Mesenchymal stem cell (in vitro differentiated cells and primary cell): ENCODE data around the gene RGS12.

Source experiments
- DNase-seq: peaks from one replicate; pipeline ENCODE4 v3.0.0-alpha.2; 2013
- H2AFZ ChIP-seq: one replicate; pipeline ENCODE4 v1.6.1; 2013; ENCODE audit warnings: low read depth, mild to moderate bottlenecking, control low read depth, inconsistent platforms, low read length, moderate library complexity
- H2AK5ac ChIP-seq: 2 replicates; pipeline ENCODE4 v1.6.1; 2013; ENCODE audit warnings: low read length, moderate library complexity, mild to moderate bottlenecking, inconsistent platforms; ENCODE audit not compliant: severe bottlenecking
- H2BK120ac ChIP-seq: one replicate; pipeline ENCODE4 v1.6.1; 2013; ENCODE audit warnings: low read depth, mild to moderate bottlenecking, inconsistent platforms, low read length, moderate library complexity
- H2BK12ac ChIP-seq, 2 experiments: one replicate each; pipeline ENCODE4 v1.6.1; 2013; ENCODE audit warnings: inconsistent platforms in 2 of 2, low read length in 2 of 2, mild to moderate bottlenecking in 2 of 2, moderate library complexity in 2 of 2, control low read depth in 1 of 2
- H2BK15ac ChIP-seq: one replicate; pipeline ENCODE4 v1.6.1; 2013; ENCODE audit warnings: mild to moderate bottlenecking, low read depth, inconsistent platforms; ENCODE audit not compliant: poor library complexity, severe bottlenecking
- H2BK5ac ChIP-seq: 2 replicates; pipeline ENCODE4 v1.6.1; 2013; ENCODE audit warnings: low read depth, mild to moderate bottlenecking, low read length, control low read depth, inconsistent platforms; ENCODE audit not compliant: poor library complexity, severe bottlenecking
- H3K14ac ChIP-seq, 2 experiments: one replicate each; pipeline ENCODE4 v1.6.1; 2013; ENCODE audit warnings: inconsistent platforms in 2 of 2, low read length in 2 of 2, control low read depth in 1 of 2, mild to moderate bottlenecking in 1 of 2, moderate library complexity in 1 of 2
- H3K18ac ChIP-seq, 2 experiments: one replicate each; pipeline ENCODE4 v1.6.1; 2013; ENCODE audit warnings: inconsistent platforms in 2 of 2, low read length in 2 of 2, control low read depth in 1 of 2, low read depth in 1 of 2, mild to moderate bottlenecking in 1 of 2
- H3K23ac ChIP-seq, 2 experiments: one replicate each; pipeline ENCODE4 v1.6.1; 2013; ENCODE audit warnings: inconsistent platforms in 2 of 2, low read length in 2 of 2, mild to moderate bottlenecking in 2 of 2, moderate library complexity in 2 of 2, control low read depth in 1 of 2
- H3K27ac ChIP-seq: 2 replicates; pipeline ENCODE4 v1.5.1; 2013; ENCODE audit warnings: mild to moderate bottlenecking, moderate library complexity, low read length, control low read depth, inconsistent platforms; ENCODE audit not compliant: poor library complexity, severe bottlenecking
- H3K27me3 ChIP-seq, 2 experiments: 2 replicates each; pipeline versions ENCODE4 v1.6.1 to v1.7.0; 2013; ENCODE audit warnings: low read length in 2 of 2, mild to moderate bottlenecking in 2 of 2, moderate library complexity in 2 of 2, control low read depth in 1 of 2, inconsistent platforms in 1 of 2; ENCODE audit not compliant: control insufficient read depth in 1 of 2, insufficient read depth in 1 of 2
- H3K36me3 ChIP-seq, 2 experiments: 2 replicates each; pipeline versions ENCODE4 v1.6.1 to v1.7.0; 2013; ENCODE audit warnings: low read length in 2 of 2, control low read depth in 1 of 2, inconsistent platforms in 1 of 2, low read depth in 1 of 2, mild to moderate bottlenecking in 1 of 2; ENCODE audit not compliant: insufficient read depth in 2 of 2, control insufficient read depth in 1 of 2
- H3K4ac ChIP-seq, 2 experiments: one replicate each; pipeline ENCODE4 v1.6.1; 2013; ENCODE audit warnings: inconsistent platforms in 2 of 2, low read length in 2 of 2, mild to moderate bottlenecking in 2 of 2, moderate library complexity in 2 of 2, control low read depth in 1 of 2, low read depth in 1 of 2
- H3K4me1 ChIP-seq: 2 replicates; pipeline ENCODE4 v1.6.1; 2013; ENCODE audit warnings: low read depth, low read length, control low read depth; ENCODE audit not compliant: control insufficient read depth, insufficient read depth
- H3K4me2 ChIP-seq: 2 replicates; pipeline ENCODE4 v1.6.1; 2013; ENCODE audit warnings: low read length, mild to moderate bottlenecking, inconsistent platforms; ENCODE audit not compliant: poor library complexity, severe bottlenecking
- H3K4me3 ChIP-seq, 2 experiments: 2 replicates each; pipeline versions ENCODE4 v1.5.1 to v1.7.0; 2013; ENCODE audit warnings: low read length in 2 of 2, mild to moderate bottlenecking in 2 of 2, control low read depth in 1 of 2, low read depth in 1 of 2; ENCODE audit not compliant: insufficient read depth in 1 of 2
- H3K79me1 ChIP-seq: replicated peaks from 2 replicates; pipeline ENCODE4 v1.6.1; 2013; ENCODE audit warnings: mild to moderate bottlenecking, control low read depth, low read length, inconsistent platforms; ENCODE audit not compliant: poor library complexity, severe bottlenecking
- H3K9ac ChIP-seq: 2 replicates; pipeline ENCODE4 v1.7.0; 2013; ENCODE audit warnings: mild to moderate bottlenecking, low read length, moderate library complexity
- H3K9me3 ChIP-seq: 2 replicates; pipeline ENCODE4 v1.7.0; 2013; ENCODE audit warnings: mild to moderate bottlenecking, low read length; ENCODE audit not compliant: control insufficient read depth
- H4K8ac ChIP-seq: one replicate; pipeline ENCODE4 v1.6.1; 2013; ENCODE audit warnings: inconsistent platforms, mild to moderate bottlenecking, low read length, moderate library complexity
- H4K91ac ChIP-seq: one replicate; pipeline ENCODE4 v1.6.1; 2013; ENCODE audit warnings: mild to moderate bottlenecking, low read length, inconsistent platforms
- WGBS: methylation state at CpG from one replicate; pipeline ENCODE4 v1.1.7; 2013; ENCODE audit warnings: mixed read lengths; 5-methylcytosine and 5-hydroxymethylcytosine counted together

Gene RGS12

DNA sequence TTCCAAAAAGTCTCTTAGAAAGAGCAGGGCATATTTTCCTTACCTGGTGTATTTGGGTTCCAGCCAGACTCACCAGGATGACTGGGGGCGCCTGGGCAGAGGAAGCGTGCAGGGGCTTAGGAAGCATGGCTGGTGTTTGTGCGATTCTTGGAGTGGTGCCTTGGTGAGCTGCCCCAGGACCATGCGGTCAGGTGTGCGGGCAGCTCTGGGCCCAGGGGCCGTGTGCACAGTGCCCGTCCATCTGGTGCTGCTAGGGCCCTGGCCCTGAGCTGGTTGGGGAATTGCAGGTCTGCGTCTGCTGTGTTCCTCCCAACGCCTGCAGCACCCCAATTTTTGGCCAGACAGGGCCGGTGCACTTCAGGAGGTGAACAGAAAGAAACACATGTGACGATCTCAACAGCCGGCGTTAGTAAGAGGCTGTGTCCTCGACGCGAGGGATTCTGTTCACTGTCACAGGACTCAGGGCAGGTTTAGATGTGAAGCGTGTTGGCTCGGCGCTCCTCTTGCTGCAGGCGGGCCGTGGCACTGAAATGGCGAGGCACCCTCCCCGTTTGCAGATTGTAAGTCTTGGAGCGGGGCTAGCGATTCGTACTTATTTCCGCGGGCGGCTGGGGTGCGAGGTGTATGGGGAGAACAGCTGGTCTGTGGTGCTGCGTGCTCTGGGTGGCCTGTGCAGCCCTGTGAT, 15.2 kb downstream of the RGS12 start:
- no peak overlapping the region for H3K14ac ChIP-seq
- no peak overlapping the region for H2AK5ac ChIP-seq
- H2BK12ac ChIP-seq = no peak overlapping the region
- DNase-seq = no peak
- H4K91ac ChIP-seq = no peak overlapping the region
- H3K23ac ChIP-seq = no peak overlapping the region
- no peaks in the 10 kb centered on the region for H3K9me3 ChIP-seq
- H3K27ac ChIP-seq = no peak overlapping the region
- no peak overlapping the region for H2AFZ ChIP-seq
- H3K4me2 ChIP-seq = no peak overlapping the region
- WGBS = 95% methylated on average over 31 of the region's 31 CpGs
- H2BK120ac ChIP-seq = no peak overlapping the region
- peaks cover 53% of the 10 kb centered on the region for H3K79me1 ChIP-seq
- H3K4me1 ChIP-seq = peaks cover 32% of the 10 kb centered on the region
- H3K9ac ChIP-seq = no peak overlapping the region
- no peak overlapping the region for H4K8ac ChIP-seq
- H3K4ac ChIP-seq = no peak overlapping the region
- H3K27me3 ChIP-seq = no peaks in the 10 kb centered on the region
- no peak overlapping the region for H2BK5ac ChIP-seq
- no peak overlapping the region for H2BK15ac ChIP-seq
- no peak overlapping the region for H3K18ac ChIP-seq
- H3K36me3 ChIP-seq = peaks cover 0 to 15% of the 10 kb centered on the region in 2 experiments
- H3K4me3 ChIP-seq = no peak overlapping the region

GRCh38 chr4:3308691-3309090, 15.9 kb downstream of the RGS12 start:
- Histone ChIP-seq H2BK120ac (no peak overlapping the region), H2AFZ (no peak overlapping the region), H3K79me1 (peaks cover 57% of the 10 kb centered on the region), H3K4me1 (peaks cover 30% of the 10 kb centered on the region), H2BK12ac (no peak overlapping the region), H3K4me2 (no peak overlapping the region), H3K14ac (no peak overlapping the region), H3K4me3 (no peak overlapping the region), H2BK15ac (no peak overlapping the region), H2BK5ac (no peak overlapping the region), H3K4ac (no peak overlapping the region), H2AK5ac (no peak overlapping the region), H4K8ac (no peak overlapping the region), H3K27ac (no peak overlapping the region), H3K9me3 (no peaks in the 10 kb centered on the region), H3K23ac (no peak overlapping the region), H4K91ac (no peak overlapping the region), H3K27me3 (no peaks in the 10 kb centered on the region), H3K36me3 (peaks cover 0 to 20% of the 10 kb centered on the region in 2 experiments), H3K18ac (no peak overlapping the region), H3K9ac (no peak overlapping the region)
- no peak for DNase-seq
- WGBS = 87% methylated on average over 12 of the region's 14 CpGs

DNA sequence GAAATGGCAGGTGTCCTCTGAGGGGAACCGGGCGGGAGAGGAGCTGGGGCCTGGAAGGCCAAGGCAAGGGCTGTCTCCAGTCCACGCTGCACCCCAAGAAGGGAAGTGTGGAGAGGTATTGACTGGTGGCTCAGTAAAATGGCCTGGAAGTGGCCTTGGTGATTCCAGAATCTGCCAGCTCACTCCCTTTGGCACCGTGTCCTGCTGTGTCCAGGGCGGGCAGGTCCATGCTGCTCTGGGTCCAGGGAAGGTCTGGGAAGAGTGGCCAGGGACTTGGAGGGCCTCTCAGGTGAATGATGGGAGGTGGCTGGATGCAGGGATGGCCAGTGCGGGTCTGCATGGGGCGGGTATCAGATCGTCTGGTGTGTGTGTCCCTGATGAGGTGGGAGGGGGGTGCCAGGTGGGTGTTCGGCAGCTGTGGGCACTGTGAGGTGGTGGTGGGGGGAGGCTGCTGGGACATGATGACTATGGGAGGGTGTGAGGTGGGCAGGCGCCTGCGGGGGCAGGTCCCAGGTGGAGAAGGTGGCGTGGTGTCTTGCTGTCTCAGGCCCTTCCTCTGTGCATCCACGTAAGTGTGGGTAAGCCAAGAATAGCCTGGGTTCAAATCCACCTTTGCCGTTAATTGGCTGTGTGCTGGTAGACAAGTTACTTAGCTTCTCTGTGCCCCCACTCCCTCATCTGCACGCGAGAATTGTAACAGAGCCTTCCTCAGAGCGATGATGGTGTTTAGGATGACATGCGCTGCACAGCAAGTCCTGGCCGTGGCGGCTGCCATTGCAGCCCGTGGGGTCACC, 17.7 kb downstream of the RGS12 start:
- H2BK15ac ChIP-seq = no peak overlapping the region
- no peak overlapping the region for H3K14ac ChIP-seq
- no peak overlapping the region for H2AFZ ChIP-seq
- no peak overlapping the region for H3K9ac ChIP-seq
- H3K4me1 ChIP-seq = peaks cover 21% of the 10 kb centered on the region
- peaks cover 58% of the 10 kb centered on the region for H3K79me1 ChIP-seq
- H3K27ac ChIP-seq = no peak overlapping the region
- no peak overlapping the region for H2BK5ac ChIP-seq
- H4K8ac ChIP-seq = no peak overlapping the region
- H4K91ac ChIP-seq = no peak overlapping the region
- H3K36me3 ChIP-seq = peaks cover 0 to 28% of the 10 kb centered on the region in 2 experiments
- H3K27me3 ChIP-seq = no peaks in the 10 kb centered on the region
- H3K23ac ChIP-seq = peak overlapping the region in 1 of 2 experiments; percentile 34
- no peak overlapping the region for H3K4me2 ChIP-seq
- H3K4me3 ChIP-seq = no peak overlapping the region
- H3K18ac ChIP-seq = no peak overlapping the region
- no peak overlapping the region for H2BK120ac ChIP-seq
- no peaks in the 10 kb centered on the region for H3K9me3 ChIP-seq
- H2BK12ac ChIP-seq = no peak overlapping the region
- WGBS = 97% methylated on average over 21 of the region's 21 CpGs
- no peak for DNase-seq
- H3K4ac ChIP-seq = no peak overlapping the region
- H2AK5ac ChIP-seq = no peak overlapping the region

DNA sequence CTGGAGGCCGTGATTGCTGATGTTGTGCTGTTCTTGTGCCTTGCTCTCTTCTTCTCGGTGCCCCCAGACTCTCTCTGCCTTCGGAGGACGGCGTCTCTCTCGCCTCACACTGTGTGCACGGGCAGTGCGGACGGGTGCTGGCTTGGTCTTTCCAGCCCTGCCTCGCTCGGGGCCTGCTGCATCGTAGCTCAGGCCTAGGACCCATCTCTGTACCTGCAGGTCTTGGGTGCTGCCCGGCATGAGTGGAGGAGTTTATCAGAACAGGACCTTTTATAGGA, 18.2 kb downstream of the RGS12 start:
- H2AFZ ChIP-seq = no peak overlapping the region
- H3K9me3 ChIP-seq = no peaks in the 10 kb centered on the region
- H3K79me1 ChIP-seq = peaks cover 59% of the 10 kb centered on the region
- H3K18ac ChIP-seq = no peak overlapping the region
- H4K8ac ChIP-seq = no peak overlapping the region
- no peak overlapping the region for H3K27ac ChIP-seq
- no peak overlapping the region for H2BK120ac ChIP-seq
- H2BK5ac ChIP-seq = no peak overlapping the region
- H3K23ac ChIP-seq = no peak overlapping the region
- H2BK12ac ChIP-seq = no peak overlapping the region
- H2AK5ac ChIP-seq = no peak overlapping the region
- H4K91ac ChIP-seq = no peak overlapping the region
- H3K14ac ChIP-seq = no peak overlapping the region
- no peak for DNase-seq
- no peaks in the 10 kb centered on the region for H3K27me3 ChIP-seq
- 96% methylated on average over 12 of the region's 13 CpGs for WGBS
- no peak overlapping the region for H3K4ac ChIP-seq
- H3K4me1 ChIP-seq = peaks cover 17% of the 10 kb centered on the region
- peaks cover 0 to 31% of the 10 kb centered on the region in 2 experiments for H3K36me3 ChIP-seq
- H3K9ac ChIP-seq = no peak overlapping the region
- H3K4me3 ChIP-seq = no peak overlapping the region
- H3K4me2 ChIP-seq = no peak overlapping the region
- H2BK15ac ChIP-seq = no peak overlapping the region
